ENCODE measurements around the gene ELMOD3. TPM values are rescaled to one million over a fixed set of nuclear protein-coding genes. Genes with fewer than 3 reads are reported as not detected.

ELMOD3 gene
- total RNA-seq, 4 donors from 2014 or later = 13.3 to 37.8 (median 32.8) TPM

GRCh38 chr2:85347599-85347998, 7.0 kb upstream of the ELMOD3 start:
- Histone ChIP-seq H3K4me1 (peaks cover 1 to 3% (median 2%) of the 10 kb centered on the region in 4 donors), H3K9me3 (no peaks in the 10 kb centered on the region), H3K4me3 (no peak overlapping the region), H3K27ac (no peak overlapping the region), H3K27me3 (no peaks in the 10 kb centered on the region), H3K36me3 (peaks cover 0 to 52% (median 22%) of the 10 kb centered on the region in 4 donors)
- TF ChIP-seq EP300 (IDR thresholded peaks at IDR 0.05; ENCODE audit: low read depth) (no peak), CTCF (IDR thresholded peaks at IDR 0.05) (no peak), POLR2A (IDR thresholded peaks at IDR 0.05) (no peak), POLR2AphosphoS5 (IDR thresholded peaks at IDR 0.05) (no peak)
- WGBS, 2 donors (ENCODE audit: low coverage in 1 of 2) = 54 to 60% methylated on average over 3 of the region's 3 CpGs
- intact Hi-C loops (cut with DNase I; ENCODE audit: low total_unique reads) (no loop called here), in situ Hi-C loops (cut with MboI; ENCODE audit: low pct_ligation_motif_present in 1 of 4, low pct_unique_long_range_greater_than_20kb in 1 of 4, low sequenced_read_pairs in 3 of 4) (no loop called here)
- DNase-seq = no peak

- WGBS, 2 donors (ENCODE audit: low coverage in 1 of 2) = 0 to 7% methylated on average over 4 to 16 of the region's 16 CpGs
Observed at GRCh38 chr2:85353876-85354285, 688 bp upstream of the ELMOD3 start.

GRCh38 chr2:85355073-85355410, 473 bp downstream of the ELMOD3 start:
- in situ Hi-C loops (cut with MboI; ENCODE audit: low pct_ligation_motif_present in 1 of 4, low pct_unique_long_range_greater_than_20kb in 1 of 4, low sequenced_read_pairs in 3 of 4) = no loop called here

More at GRCh38 chr2:85353876-85354285, 688 bp upstream of the ELMOD3 start:
- Histone ChIP-seq H3K27ac (peak overlapping the region; percentile 92 to 95 (median 94)), H3K4me3 (peak overlapping the region; percentile 64 to 73 (median 68)), H3K27me3 (no peaks in the 10 kb centered on the region), H3K36me3 (peaks cover 0 to 28% (median 12%) of the 10 kb centered on the region in 4 donors), H3K9me3 (no peaks in the 10 kb centered on the region), H3K4me1 (peaks cover 7 to 30% (median 20%) of the 10 kb centered on the region in 4 donors)
- DNase-seq = peak; percentile 84
- intact Hi-C loops (cut with DNase I; ENCODE audit: low total_unique reads) = no loop called here
- TF ChIP-seq POLR2AphosphoS5 (IDR thresholded peaks at IDR 0.05) = peak in 1 of 3 donors; percentile 7
- TF ChIP-seq CTCF (IDR thresholded peaks at IDR 0.05) = no peak
- TF ChIP-seq EP300 (IDR thresholded peaks at IDR 0.05; ENCODE audit: low read depth) = no peak
- in situ Hi-C loops (cut with MboI; ENCODE audit: low pct_ligation_motif_present in 1 of 4, low pct_unique_long_range_greater_than_20kb in 1 of 4, low sequenced_read_pairs in 3 of 4) = no loop called here

GRCh38 chr2:85355521-85355920, 952 bp downstream of the ELMOD3 start:
- no peak for DNase-seq
- Histone ChIP-seq H3K27me3 (no peaks in the 10 kb centered on the region), H3K4me1 (peaks cover 7 to 30% (median 20%) of the 10 kb centered on the region in 4 donors), H3K36me3 (peaks cover 0 to 14% (median 5%) of the 10 kb centered on the region in 4 donors), H3K9me3 (no peaks in the 10 kb centered on the region), H3K4me3 (peak overlapping the region in 3 of 4 donors; percentile 64 to 72 (median 65)), H3K27ac (peak overlapping the region in 3 of 4 donors; percentile 92 to 95 (median 94))
- in situ Hi-C loops (cut with MboI; ENCODE audit: low pct_ligation_motif_present in 1 of 4, low pct_unique_long_range_greater_than_20kb in 1 of 4, low sequenced_read_pairs in 3 of 4) (no loop called here), intact Hi-C loops (cut with DNase I; ENCODE audit: low total_unique reads) (no loop called here)
- 40 to 82% methylated on average over 1 to 3 of the region's 3 CpGs for WGBS, 2 donors (ENCODE audit: low coverage in 1 of 2)
- TF ChIP-seq POLR2A (IDR thresholded peaks at IDR 0.05) (no peak), EP300 (IDR thresholded peaks at IDR 0.05; ENCODE audit: low read depth) (no peak), CTCF (IDR thresholded peaks at IDR 0.05) (no peak), POLR2AphosphoS5 (IDR thresholded peaks at IDR 0.05) (no peak)

More at GRCh38 chr2:85355073-85355410, 473 bp downstream of the ELMOD3 start:
- Histone ChIP-seq H3K36me3 (peaks cover 0 to 18% (median 7%) of the 10 kb centered on the region in 4 donors), H3K27ac (peak overlapping the region; percentile 92 to 95 (median 94)), H3K4me1 (peaks cover 7 to 30% (median 20%) of the 10 kb centered on the region in 4 donors), H3K27me3 (no peaks in the 10 kb centered on the region), H3K4me3 (peak overlapping the region; percentile 64 to 77 (median 68)), H3K9me3 (no peaks in the 10 kb centered on the region)
- no peak for DNase-seq
- intact Hi-C loops (cut with DNase I; ENCODE audit: low total_unique reads) = no loop called here
- TF ChIP-seq POLR2A (IDR thresholded peaks at IDR 0.05) (no peak), POLR2AphosphoS5 (IDR thresholded peaks at IDR 0.05) (no peak), CTCF (IDR thresholded peaks at IDR 0.05) (no peak), EP300 (IDR thresholded peaks at IDR 0.05; ENCODE audit: low read depth) (no peak)
- 11% methylated on average over 10 of the region's 10 CpGs; no CpG with 5 or more reads in 1 of the 2 donors for WGBS, 2 donors (ENCODE audit: low coverage in 1 of 2)
